HL-60 (cell line): ENCODE measurements around the gene PTPRM.

Source experiments
- GABPA ChIP-seq: IDR thresholded peaks from 2 replicates; pipeline ENCODE4 v1.6.1; 2012; ENCODE audit warnings: low read depth
- POLR2AphosphoS5 ChIP-seq: IDR thresholded peaks from 2 replicates; pipeline ENCODE4 v1.6.1; 2012; ENCODE audit warnings: low read depth
- SPI1 ChIP-seq: IDR thresholded peaks from 2 replicates; pipeline ENCODE4 v1.6.1; 2012; ENCODE audit warnings: low read depth, mild to moderate bottlenecking, borderline replicate concordance
- TF ChIP-seq, protein P1 (sequence below): IDR thresholded peaks from one replicate; pipeline ENCODE4 v1.5.1; 2011; ENCODE audit warnings: low read length, control low read depth, inconsistent platforms; ENCODE audit not compliant: insufficient read depth
- TF ChIP-seq, protein P2 (sequence below): IDR thresholded peaks from 2 replicates; pipeline ENCODE4 v1.6.1; 2012; ENCODE audit warnings: low read depth; ENCODE audit not compliant: insufficient replicate concordance

DNA sequence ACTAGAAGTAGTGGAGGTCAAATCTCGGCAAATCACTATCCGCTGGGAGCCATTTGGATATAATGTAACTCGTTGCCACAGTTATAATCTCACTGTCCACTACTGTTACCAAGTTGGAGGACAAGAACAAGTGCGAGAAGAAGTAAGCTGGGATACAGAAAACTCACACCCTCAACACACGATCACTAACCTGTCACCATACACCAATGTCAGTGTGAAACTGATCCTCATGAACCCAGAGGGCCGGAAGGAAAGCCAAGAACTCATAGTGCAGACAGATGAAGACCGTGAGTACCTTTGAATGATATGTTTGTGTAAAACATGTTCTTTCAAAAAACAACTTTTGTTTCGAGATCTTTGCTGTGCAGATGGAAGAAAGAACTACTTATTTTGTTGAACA lies 502.6 kb downstream of the PTPRM start:
- TF ChIP-seq, protein P1, sequence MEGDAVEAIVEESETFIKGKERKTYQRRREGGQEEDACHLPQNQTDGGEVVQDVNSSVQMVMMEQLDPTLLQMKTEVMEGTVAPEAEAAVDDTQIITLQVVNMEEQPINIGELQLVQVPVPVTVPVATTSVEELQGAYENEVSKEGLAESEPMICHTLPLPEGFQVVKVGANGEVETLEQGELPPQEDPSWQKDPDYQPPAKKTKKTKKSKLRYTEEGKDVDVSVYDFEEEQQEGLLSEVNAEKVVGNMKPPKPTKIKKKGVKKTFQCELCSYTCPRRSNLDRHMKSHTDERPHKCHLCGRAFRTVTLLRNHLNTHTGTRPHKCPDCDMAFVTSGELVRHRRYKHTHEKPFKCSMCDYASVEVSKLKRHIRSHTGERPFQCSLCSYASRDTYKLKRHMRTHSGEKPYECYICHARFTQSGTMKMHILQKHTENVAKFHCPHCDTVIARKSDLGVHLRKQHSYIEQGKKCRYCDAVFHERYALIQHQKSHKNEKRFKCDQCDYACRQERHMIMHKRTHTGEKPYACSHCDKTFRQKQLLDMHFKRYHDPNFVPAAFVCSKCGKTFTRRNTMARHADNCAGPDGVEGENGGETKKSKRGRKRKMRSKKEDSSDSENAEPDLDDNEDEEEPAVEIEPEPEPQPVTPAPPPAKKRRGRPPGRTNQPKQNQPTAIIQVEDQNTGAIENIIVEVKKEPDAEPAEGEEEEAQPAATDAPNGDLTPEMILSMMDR, result no peak
- TF ChIP-seq POLR2AphosphoS5 (no peak), SPI1 (no peak), GABPA (no peak)
- TF ChIP-seq, protein P2, sequence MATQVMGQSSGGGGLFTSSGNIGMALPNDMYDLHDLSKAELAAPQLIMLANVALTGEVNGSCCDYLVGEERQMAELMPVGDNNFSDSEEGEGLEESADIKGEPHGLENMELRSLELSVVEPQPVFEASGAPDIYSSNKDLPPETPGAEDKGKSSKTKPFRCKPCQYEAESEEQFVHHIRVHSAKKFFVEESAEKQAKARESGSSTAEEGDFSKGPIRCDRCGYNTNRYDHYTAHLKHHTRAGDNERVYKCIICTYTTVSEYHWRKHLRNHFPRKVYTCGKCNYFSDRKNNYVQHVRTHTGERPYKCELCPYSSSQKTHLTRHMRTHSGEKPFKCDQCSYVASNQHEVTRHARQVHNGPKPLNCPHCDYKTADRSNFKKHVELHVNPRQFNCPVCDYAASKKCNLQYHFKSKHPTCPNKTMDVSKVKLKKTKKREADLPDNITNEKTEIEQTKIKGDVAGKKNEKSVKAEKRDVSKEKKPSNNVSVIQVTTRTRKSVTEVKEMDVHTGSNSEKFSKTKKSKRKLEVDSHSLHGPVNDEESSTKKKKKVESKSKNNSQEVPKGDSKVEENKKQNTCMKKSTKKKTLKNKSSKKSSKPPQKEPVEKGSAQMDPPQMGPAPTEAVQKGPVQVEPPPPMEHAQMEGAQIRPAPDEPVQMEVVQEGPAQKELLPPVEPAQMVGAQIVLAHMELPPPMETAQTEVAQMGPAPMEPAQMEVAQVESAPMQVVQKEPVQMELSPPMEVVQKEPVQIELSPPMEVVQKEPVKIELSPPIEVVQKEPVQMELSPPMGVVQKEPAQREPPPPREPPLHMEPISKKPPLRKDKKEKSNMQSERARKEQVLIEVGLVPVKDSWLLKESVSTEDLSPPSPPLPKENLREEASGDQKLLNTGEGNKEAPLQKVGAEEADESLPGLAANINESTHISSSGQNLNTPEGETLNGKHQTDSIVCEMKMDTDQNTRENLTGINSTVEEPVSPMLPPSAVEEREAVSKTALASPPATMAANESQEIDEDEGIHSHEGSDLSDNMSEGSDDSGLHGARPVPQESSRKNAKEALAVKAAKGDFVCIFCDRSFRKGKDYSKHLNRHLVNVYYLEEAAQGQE, result no peak
